ENCODE data around the gene COL27A1. TPM values are rescaled to one million over a fixed set of nuclear protein-coding genes. Genes with fewer than 3 reads are reported as not detected.

COL27A1 gene
- polyA plus RNA-seq (2011; rRNA removed) = 6.9 and 8.5 TPM in 2 replicates
- 12.6 and 14.4 TPM in 2 replicates for polyA plus RNA-seq (2012; cell fraction: cytosol; rRNA removed)
- 96.2 and 110 TPM in 2 replicates for polyA plus RNA-seq (2012; cell fraction: nucleus; rRNA removed)
- 20.6 to 21.0 TPM (median 20.7 TPM) in 3 replicates for polyA plus RNA-seq (2017; fragmentation: RNase III; extraction: RNeasy Plus Mini Kit Qiagen cat#74134 plus additional on column Dnase treatment)
- polyA minus RNA-seq (2011; rRNA and poly(A)+ RNA removed) = 11.6 and 14.9 TPM in 2 replicates

- Histone ChIP-seq H3K9me3 (no peaks in the 10 kb centered on the region), H3K4me2 (peak within 1 kb of the TSS; percentile 100), H3K4me3 (peak within 1 kb of the TSS; percentile 92), H3K4me1 (peaks cover 23% of the 10 kb centered on the region), H3K27ac (peak within 1 kb of the TSS; percentile 69 to 96)
- CTCF ChIA-PET = interaction anchor here (0.6 to 14.2 kb wide), 50 partner anchors 9 to 561 kb away, joined by 3 to 181 read pairs (median 6); no protein-coding TSS in a partner anchor
- DNase-seq (ENCODE audit: low read depth in 1 of 2, low spot score in 1 of 2) = peak; percentile 76 to 82
- no peak for FAIRE-seq
- WGBS (ENCODE audit: missing lambda C conversion rate) = 2% methylated on average over 25 of the region's 63 CpGs
- TF ChIP-seq HES2 (IDR thresholded peaks at IDR 0.05) (no peak), JUN (IDR thresholded peaks at IDR 0.05) (no peak), POLR2A (IDR thresholded peaks at IDR 0.05; ENCODE audit: low read length) (peak; percentile 39; the same call in 1 of the 2 replicates), HEYL (CRISPR knock-in tag; IDR thresholded peaks at IDR 0.05) (no peak), E2F6 (IDR thresholded peaks at IDR 0.05; ENCODE audit: borderline replicate concordance, low read depth) (no peak), REST (IDR thresholded peaks at IDR 0.05) (no peak), EHF (CRISPR knock-in tag; IDR thresholded peaks at IDR 0.05) (no peak), CTCF (IDR thresholded peaks at IDR 0.05) (peak; percentile 81), CHD4 (IDR thresholded peaks at IDR 0.05; ENCODE audit: borderline replicate concordance) (no peak), SREBF2 (IDR thresholded peaks at IDR 0.05) (no peak), SMC3 (IDR thresholded peaks at IDR 0.05) (peak; percentile 87), USF2 (IDR thresholded peaks at IDR 0.05) (no peak), ZFP36 (IDR thresholded peaks at IDR 0.05; ENCODE audit: borderline replicate concordance, partially characterized antibody) (no peak), EHMT2 (IDR thresholded peaks at IDR 0.05; ENCODE audit: low read depth) (no peak), NR3C1 (IDR thresholded peaks at IDR 0.05) (no peak), PBX3 (IDR thresholded peaks at IDR 0.05) (0 out of 2 replicates have a peak, but pooled peaks have one; percentile 34), HOXB13 (CRISPR knock-in tag; IDR thresholded peaks at IDR 0.05; ENCODE audit: low read depth) (no peak), MAX (IDR thresholded peaks at IDR 0.05) (peak; percentile 38; the same call in 1 of the 2 replicates), MAFK (IDR thresholded peaks at IDR 0.05; ENCODE audit: partially characterized antibody) (no peak), RAD21 (conservative IDR thresholded peaks at IDR 0.05 in 1 of 2, IDR thresholded peaks at IDR 0.05 in 1 of 2) (peak; percentile 76 to 84)
- POLR2A ChIA-PET = interaction anchor here (1.0 kb wide), 1 partner anchor 47 kb away, joined by 3 read pairs; no protein-coding TSS in a partner anchor
- peak; percentile 80 to 90 for ATAC-seq
Observed at GRCh38 chr9:114155263-114155994, at the start of gene COL27A1. COL27A1 (plus strand) TSS chr9:114155537; CDS start chr9:114155951, 414 bp downstream.

Measured in A549 (cell line).